Retinal pigment epithelial cell (primary cell): ENCODE data around the gene NLRP4.

Experiments used
- DNase-seq: peaks from one replicate; pipeline ENCODE4 v3.0.0-alpha.2; 2010; ENCODE audit warnings: low read depth
- H3K4me3 ChIP-seq: 2 replicates; pipeline ENCODE4 v1.5.1; 2011; ENCODE audit warnings: mild to moderate bottlenecking, low read length, control low read depth, moderate library complexity
- TF ChIP-seq, protein P1 (sequence below): conservative IDR thresholded peaks from 2 replicates; pipeline ENCODE4 v1.5.1; 2011; ENCODE audit warnings: low read depth, low read length, control low read depth, inconsistent platforms

The NLRP4 gene

DNA sequence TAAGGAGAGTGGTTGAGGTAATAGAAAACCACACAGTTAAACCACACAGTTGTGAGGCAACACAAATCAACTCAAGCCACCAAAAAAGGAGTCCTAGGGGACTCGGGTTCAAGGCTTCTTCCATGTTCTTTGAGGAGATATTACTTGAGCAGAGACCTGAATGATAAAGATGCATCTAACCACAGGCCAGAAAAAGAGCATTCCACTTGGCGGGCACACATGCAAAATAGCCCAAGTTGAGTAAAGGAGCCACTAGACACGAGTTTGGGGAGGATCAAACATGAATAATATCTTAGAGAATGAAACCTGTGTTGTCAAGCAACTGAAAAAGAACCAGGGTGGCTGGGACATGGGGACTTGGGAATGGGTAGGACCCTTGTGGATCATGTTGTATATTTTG, 30.2 kb downstream of the NLRP4 start:
- H3K4me3 ChIP-seq = no peak overlapping the region
- TF ChIP-seq, protein P1, sequence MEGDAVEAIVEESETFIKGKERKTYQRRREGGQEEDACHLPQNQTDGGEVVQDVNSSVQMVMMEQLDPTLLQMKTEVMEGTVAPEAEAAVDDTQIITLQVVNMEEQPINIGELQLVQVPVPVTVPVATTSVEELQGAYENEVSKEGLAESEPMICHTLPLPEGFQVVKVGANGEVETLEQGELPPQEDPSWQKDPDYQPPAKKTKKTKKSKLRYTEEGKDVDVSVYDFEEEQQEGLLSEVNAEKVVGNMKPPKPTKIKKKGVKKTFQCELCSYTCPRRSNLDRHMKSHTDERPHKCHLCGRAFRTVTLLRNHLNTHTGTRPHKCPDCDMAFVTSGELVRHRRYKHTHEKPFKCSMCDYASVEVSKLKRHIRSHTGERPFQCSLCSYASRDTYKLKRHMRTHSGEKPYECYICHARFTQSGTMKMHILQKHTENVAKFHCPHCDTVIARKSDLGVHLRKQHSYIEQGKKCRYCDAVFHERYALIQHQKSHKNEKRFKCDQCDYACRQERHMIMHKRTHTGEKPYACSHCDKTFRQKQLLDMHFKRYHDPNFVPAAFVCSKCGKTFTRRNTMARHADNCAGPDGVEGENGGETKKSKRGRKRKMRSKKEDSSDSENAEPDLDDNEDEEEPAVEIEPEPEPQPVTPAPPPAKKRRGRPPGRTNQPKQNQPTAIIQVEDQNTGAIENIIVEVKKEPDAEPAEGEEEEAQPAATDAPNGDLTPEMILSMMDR = no peak
- DNase-seq = no peak

DNA sequence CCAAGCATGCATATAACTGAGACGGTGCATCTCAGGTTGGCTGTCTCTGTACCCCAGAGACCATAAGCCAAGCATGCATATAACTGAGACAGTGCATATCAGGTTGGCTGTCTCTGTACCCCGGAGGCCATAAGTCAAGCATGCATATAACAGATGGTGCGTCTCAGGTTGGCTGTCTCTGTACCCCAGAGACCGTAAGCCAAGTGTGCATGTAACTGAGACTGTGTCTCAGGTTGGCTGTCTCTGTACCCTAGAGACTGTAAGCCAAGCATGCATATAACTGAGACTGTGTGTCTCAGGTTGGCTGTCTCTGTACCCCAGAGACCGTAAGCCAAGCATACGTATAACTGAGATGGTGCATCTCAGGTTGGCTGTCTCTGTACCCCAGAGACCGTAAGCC, 30.8 kb downstream of the NLRP4 start:
- no peak for DNase-seq
- TF ChIP-seq, protein P1 = no peak
- no peak overlapping the region for H3K4me3 ChIP-seq

DNA sequence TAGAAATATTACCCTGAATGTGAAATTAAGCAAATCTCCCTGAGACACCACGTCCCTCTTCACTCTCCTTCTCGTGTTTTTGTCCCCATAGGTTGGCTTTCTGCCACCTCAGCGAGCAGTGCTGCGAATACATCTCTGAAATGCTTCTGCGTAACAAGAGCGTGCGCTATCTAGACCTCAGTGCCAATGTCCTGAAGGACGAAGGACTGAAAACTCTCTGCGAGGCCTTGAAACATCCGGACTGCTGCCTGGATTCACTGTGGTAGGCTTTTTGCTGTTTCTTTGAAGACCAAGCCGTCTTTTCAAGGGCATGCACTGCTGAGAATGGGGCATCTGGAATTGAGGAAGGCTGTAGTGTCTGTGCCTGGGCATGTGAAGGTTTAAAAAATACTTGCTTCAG, 34.4 kb downstream of the NLRP4 start:
- no peak for DNase-seq
- TF ChIP-seq, protein P1 = no peak
- H3K4me3 ChIP-seq = no peak overlapping the region

DNA sequence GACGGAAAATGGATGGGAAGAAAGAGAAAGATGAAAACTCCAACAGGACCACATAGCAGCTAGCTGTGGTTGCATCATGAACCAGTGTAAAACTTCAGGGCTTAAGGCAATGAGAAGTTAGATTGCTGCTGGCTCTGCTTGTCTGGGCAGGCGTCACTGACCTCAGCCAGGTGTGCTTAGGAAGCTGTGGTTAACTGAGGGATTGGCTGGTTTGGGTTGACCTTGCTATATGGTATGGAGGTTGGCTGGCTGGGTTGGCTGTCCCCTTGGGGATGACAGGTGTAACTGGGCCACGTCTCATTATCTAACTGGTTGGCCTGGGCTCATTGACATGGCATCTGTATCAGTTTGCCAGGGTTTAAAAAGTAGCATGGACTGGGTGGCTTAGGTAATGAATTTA, 40.9 kb downstream of the NLRP4 start:
- H3K4me3 ChIP-seq = no peak overlapping the region
- TF ChIP-seq, protein P1 = no peak
- DNase-seq = no peak

DNA sequence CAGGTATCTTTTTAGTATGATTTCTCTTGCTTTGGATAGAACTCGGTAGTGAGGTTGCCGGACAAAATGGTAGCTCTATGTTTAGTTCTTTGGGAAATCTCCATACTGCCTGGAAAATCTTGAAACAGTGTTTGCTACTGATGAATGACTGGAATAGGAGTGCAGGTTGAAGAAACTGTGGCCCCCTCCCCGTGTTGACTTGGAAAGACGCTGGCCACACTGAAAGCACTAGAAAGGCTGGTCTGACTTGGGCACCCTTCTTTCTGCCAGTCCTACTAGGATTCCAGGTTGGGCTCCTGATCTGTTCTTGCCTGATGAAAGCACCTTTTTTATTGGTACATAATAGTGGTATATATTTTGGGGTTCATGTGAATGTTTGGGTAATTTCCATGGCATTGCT, 46.3 kb downstream of the NLRP4 start:
- no peak for DNase-seq
- TF ChIP-seq, protein P1 = no peak
- H3K4me3 ChIP-seq = no peak overlapping the region

DNA sequence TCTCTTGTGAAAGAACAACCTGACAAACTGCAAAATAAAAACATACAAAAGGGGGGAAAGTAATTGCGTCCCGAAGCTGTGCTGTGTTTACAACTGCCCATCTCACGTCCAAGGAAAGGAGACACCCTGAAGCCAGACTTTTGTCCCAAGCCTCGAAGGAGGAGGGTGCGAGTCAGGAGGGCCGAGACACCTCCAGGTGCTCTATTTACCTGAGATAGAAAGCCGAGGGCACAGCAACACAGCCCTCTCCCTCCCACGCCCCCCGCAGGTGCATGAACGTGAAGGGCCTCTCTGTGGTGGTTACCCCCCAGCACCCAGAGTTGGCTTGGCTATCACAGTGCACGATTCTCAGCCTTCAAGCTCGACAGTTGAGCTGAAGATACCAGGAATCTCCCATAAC, 62.6 kb downstream of the NLRP4 start:
- no peak for DNase-seq
- H3K4me3 ChIP-seq = no peak overlapping the region
- TF ChIP-seq, protein P1 = no peak

DNA sequence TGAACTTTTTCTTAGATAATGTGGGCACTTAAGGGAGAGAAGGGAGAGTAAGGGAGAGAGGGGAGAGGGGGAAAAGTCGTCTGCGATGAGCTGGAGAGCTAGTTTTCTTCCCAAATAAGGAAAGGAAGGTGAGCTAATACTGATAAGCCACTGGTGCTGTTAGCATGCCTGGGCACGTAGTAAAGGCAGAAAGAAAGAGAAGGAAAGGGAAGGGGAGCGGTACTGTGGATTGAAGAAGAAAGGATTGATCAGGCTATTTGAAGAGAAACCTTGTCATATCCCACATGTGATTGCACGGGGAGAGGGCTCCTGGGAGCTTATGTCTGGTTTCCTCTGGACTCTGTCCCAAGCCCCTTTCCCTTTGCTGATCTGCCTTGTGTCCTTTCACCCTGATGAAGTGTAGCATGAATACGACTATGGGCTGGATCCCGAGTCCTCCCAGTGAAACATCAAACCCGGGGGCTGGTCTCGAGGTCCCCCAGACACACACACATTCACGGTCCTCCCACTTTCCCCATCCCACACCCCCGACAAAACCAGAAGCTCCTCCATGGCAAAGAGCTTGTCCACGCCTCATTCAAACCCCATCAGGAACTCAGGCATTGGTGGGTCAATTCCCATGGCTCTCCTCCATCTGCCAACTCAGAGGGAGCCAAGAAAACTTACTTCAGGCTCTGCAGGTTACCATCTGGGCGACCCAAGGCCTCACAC, 65.2 kb downstream of the NLRP4 start:
- DNase-seq = no peak

More for the DNA sequence above, 65.2 kb downstream of the NLRP4 start:
- H3K4me3 ChIP-seq = no peak overlapping the region
- TF ChIP-seq, protein P1 = no peak
